GM21360 (cell line): ENCODE measurements around the gene STPG4.

Source experiments
- ATAC-seq: cut with Tn5 transposase; IDR thresholded peaks from one replicate; pipeline ENCODE4 v1.9.1; 2021; ENCODE audit warnings: mild to moderate bottlenecking, moderate library complexity; ENCODE audit not compliant: unreplicated experiment

The STPG4 gene

DNA sequence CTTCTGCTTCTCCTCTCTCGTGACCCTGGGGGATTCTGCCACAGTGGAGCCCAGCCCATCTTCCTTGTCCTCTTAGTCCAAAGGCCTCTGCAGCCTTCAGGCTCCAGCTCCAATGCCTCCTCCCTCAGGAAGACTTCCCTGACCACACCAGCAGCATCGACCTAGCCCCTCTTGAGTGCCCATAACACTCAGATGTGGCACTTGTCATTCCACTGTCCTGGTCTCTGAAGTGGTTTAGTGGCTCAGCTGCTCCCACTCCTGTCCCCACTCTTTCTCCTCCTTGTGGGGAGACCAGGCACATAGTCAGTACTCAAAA lies 97.5 kb downstream of the STPG4 start:
- ATAC-seq = no peak

DNA sequence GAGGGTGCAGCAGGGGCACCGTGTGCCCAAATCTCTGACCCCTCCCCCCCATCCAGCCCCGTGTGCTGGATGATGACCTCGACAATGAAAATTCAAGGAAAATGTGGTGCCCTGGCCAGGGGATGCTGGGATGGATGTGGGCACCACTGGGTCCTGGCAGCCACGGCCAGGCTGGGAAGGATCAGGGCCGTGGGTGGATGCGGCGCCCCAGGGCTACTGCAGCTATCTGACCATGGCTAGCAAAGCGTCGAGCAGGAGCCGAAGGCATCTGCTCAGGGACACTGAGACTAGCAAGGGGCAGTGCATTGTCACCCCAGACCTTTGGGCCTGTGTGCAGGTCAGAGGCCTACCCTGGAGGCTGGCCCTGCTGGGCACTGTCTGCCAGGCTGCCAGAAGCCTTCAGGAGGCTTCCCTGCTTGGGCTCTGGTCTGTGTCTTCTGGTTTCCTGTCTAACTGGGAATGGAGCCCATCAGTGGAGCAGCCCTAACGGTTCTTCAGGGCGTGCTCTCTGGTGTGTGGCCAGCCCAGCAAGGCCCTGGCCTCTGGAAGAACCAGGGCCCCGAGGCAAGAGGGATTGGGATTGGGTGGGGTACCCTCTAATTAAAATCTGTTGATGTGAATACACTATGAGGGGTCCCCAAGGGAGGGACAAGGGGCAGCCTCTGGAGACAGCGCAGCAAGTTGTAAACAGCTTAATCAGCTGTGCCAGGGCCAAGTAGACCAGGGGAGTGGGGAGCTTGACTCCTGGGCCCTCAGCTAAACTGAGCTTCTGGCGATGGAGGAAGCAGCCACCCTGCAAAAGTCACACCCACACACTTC lies 98.0 kb downstream of the STPG4 start:
- ATAC-seq = no peak

DNA sequence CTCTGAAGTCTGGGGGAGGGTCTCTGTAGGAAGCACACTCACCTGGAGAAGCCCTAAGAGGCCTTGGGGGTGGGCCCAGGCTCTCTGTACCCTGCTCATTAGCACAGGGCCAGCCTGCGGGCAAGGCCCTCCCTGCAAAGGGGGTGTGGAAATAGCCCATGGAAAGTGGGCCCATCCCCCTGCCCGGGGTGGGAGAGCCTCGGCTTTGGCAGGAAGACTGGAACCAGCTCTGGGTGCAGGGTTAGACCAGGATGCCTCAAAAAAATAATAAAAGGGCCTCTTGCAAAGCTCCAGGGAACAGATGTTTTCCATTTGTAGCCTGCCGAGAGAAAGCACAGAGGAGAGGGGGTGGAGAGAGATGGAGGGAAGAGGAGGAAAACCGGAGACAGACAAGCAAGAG lies 98.7 kb downstream of the STPG4 start:
- no peak for ATAC-seq

DNA sequence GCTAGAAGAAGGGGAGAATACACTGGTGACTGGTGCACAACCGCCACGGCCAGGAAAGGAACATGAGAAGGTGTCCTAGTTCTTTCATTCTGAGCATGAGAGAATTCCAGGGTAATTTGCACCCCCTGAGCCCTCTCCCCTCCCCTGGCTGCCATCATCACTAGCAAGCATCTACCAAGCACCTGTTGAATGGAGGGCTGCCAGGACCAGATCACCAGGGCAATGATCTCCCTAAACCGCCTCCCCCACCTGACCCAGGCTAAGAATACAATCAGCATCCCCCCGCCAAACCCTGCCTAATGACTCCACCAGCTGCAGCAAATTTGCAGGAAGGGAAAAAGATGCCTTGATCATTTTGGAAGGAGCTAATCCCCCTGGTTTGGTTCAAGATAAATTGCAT lies 100.2 kb downstream of the STPG4 start:
- no peak for ATAC-seq

- no peak for ATAC-seq
These were observed 101.0 kb downstream of the STPG4 start for GRCh38 chr2:47054036-47054555.

DNA sequence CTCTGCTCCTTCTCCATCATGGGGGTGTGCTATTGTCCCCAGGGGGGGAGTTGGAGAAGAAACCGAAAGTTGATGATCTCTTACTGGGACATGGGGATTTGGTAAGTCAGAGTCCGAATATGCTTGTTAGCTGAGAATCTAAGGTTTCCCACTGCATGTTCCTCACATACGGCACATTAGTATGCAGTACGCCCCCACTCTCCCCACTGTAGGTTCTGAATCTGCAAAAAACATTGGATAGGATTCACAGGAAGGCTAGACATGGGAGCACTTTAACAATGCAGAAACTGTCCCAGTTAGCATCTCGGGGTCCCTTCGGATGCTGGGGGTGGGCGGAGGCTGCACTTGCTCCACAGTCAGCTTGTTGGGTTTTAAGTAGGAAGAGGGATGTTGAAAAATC lies 102.3 kb downstream of the STPG4 start:
- ATAC-seq = no peak

GRCh38 chr2:47051562-47051961 lies 103.5 kb downstream of the STPG4 start:
- no peak for ATAC-seq

- ATAC-seq = no peak
These were observed 104.3 kb downstream of the STPG4 start for GRCh38 chr2:47050762-47051161.

- no peak for ATAC-seq
These were observed 104.9 kb downstream of the STPG4 start for GRCh38 chr2:47050021-47050760.

- ATAC-seq = no peak
These were observed 105.6 kb downstream of the STPG4 start for GRCh38 chr2:47049502-47049901.

DNA sequence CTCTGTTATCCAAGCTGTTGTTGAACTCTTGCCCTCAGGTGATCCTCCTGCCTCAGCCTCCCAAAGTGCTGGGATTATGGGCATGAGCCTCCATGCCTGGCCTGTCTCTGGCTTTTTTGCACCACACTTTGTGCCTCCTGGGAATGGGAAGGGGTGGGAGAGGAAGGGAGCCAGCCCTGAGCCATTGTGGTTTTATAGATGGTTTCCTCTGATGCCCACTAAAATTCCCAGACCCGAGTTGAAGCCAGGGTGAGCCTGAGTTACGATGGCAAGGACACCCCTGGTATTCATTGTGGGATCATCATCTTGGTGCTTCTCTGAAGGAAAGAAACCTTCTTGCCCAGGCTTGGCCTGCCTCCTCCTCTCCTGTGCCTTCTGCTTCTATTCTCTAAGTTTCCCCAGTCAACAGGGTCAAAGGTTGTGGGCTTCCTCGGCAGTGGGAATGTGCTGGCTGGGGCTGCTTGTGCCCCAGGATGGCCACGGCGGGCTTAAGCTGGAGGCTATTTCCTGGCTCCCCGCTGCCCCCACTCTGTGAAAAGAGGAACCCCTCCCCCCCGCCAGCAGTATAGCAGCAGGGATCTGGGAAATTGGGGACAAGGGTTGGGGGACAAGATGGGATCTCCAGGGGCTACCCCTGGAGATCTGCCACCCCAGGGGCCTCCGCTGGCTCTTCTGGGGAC lies 106.2 kb downstream of the STPG4 start:
- no peak for ATAC-seq

- no peak for ATAC-seq
These were observed 108.8 kb downstream of the STPG4 start for GRCh38 chr2:47046271-47046670.

DNA sequence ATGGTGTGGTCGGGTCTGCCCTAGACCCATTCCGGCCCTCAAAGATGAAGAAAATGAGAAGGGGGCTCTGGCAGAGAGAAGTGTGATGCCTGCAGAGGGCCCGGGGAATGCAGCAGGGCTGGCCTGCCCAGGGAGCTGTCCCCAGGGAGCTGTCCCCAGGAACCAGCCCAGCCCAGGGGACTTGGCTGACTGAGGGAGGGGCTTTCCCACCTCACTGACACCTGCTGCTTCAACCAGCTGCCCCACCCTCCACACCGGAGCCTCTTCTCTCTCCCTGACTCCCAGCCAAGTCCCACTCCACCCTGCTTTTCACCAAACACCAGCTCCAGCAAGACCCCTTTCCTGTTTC lies 111.2 kb downstream of the STPG4 start:
- no peak for ATAC-seq

- ATAC-seq = no peak
These were observed 111.8 kb downstream of the STPG4 start for GRCh38 chr2:47043142-47043890.

- ATAC-seq = no peak
These were observed 113.0 kb downstream of the STPG4 start for GRCh38 chr2:47041891-47042684.

DNA sequence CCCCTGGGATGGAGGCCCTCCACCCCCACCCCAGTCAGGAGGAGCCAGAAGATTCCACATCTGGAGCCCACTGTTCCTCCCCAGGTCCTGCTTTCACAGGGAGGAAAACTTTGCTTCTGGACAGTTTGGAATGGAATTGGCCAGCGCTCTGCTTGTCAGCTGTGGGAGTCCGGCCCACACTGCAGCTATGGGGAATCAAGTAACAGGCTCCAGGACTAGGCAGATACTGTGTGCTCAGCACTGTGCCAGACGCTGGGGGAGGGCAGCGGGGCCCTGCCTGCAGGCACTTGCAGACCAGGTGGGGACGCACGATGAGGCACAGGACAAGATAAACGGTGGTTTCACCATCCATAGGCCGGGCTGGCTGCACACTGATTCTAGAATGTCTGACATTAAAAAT lies 114.0 kb downstream of the STPG4 start:
- ATAC-seq = no peak

GRCh38 chr2:47040651-47041050 lies 114.5 kb downstream of the STPG4 start:
- ATAC-seq = no peak

DNA sequence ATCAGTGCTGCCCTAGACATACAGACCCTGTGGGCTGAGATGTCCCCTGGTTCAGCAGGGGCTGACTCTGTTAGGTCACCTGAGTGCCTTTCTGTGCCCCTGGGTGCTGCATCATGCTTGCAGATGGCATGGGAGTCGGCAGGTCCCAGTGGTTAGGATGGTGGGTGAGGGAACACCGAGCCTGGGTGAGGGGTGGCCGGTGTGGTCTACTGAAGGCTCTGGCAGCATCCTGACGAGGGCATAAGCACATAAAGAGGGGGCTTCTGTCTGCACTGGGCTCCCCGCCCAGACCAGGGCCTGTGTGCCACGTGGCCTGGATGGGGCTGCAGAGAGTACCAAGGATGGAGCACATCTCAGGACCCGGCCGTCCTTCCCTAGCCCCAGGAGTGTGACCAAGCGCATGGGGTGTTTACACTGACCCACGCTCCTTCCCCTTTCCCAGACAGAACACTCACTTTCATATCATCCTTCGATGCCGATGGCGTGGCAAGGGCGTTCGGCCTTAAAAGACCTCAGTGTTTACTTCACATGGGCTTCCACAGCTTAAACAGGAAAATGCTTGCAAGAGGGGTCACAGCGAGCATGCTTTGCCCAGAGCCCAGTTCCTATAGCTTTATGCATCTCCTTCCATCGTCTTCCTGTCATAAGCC lies 115.1 kb downstream of the STPG4 start:
- no peak for ATAC-seq

DNA sequence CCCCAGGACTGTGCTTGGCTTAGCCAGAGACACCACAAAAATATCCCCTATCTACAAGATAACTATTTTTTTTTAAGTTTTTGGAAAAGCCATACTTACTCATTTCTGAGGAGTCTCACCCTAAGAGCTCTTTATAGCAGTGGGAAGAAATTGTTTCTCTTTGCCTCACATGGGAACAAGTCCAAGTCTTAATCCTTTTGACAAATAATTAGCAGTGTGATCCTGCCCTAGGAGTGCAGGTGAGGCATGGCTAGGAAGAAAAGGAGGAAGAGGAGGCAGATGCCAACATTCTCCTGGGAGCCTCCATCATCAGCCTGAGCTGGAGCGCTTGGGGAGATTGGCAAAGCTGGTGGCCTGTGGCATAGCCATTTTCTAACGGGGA lies 115.6 kb downstream of the STPG4 start:
- no peak for ATAC-seq
